Measurements from ENCODE around the gene A4GNT. TPM values are rescaled to one million over a fixed set of nuclear protein-coding genes. Genes with fewer than 3 reads are reported as not detected.

The A4GNT gene
- polyA plus RNA-seq, 1 donor from 2014 or later, result not detected

- no peak overlapping the region for H3K4me3 ChIP-seq (ENCODE audit: low read length)
- H3K27me3 ChIP-seq (ENCODE audit: insufficient read depth, low read depth, low read length), result no peaks in the 10 kb centered on the region
- H3K9me2 ChIP-seq (ENCODE audit: insufficient read depth, low read length), result no peaks in the 10 kb centered on the region
- no peaks in the 10 kb centered on the region for H3K79me2 ChIP-seq (replicated peaks; ENCODE audit: insufficient read depth, low read length)
- TF ChIP-seq POLR2AphosphoS5 (IDR thresholded peaks at IDR 0.05) (no peak), REST (IDR thresholded peaks at IDR 0.05; ENCODE audit: borderline replicate concordance) (no peak), RAD21 (conservative IDR thresholded peaks at IDR 0.05) (no peak), CTCF (IDR thresholded peaks at IDR 0.05; ENCODE audit: poor library complexity, severe bottlenecking) (no peak), EZH2 (IDR thresholded peaks at IDR 0.05; ENCODE audit: borderline replicate concordance, insufficient read depth, low read length, poor library complexity, severe bottlenecking) (no peak), EP300 (conservative IDR thresholded peaks at IDR 0.05; ENCODE audit: poor library complexity, severe bottlenecking) (no peak), TAF1 (IDR thresholded peaks at IDR 0.05; ENCODE audit: low read depth) (no peak), SMC3 (conservative IDR thresholded peaks at IDR 0.05; ENCODE audit: poor library complexity) (no peak), MXI1 (conservative IDR thresholded peaks at IDR 0.05; ENCODE audit: poor library complexity, severe bottlenecking) (no peak)
- no peaks in the 10 kb centered on the region for H3K9me3 ChIP-seq (ENCODE audit: low read length)
- H3K4me2 ChIP-seq (ENCODE audit: low read length), result no peak overlapping the region
- no peaks in the 10 kb centered on the region for H3F3A ChIP-seq (ENCODE audit: insufficient read depth, low read length, poor library complexity, severe bottlenecking)
- H3K36me3 ChIP-seq (ENCODE audit: insufficient read depth, low read length), result no peaks in the 10 kb centered on the region
- no peak overlapping the region for H3K9ac ChIP-seq (ENCODE audit: low read length)
- H2AFZ ChIP-seq (ENCODE audit: low read depth, low read length), result no peak overlapping the region
- no peaks in the 10 kb centered on the region for H4K20me1 ChIP-seq (ENCODE audit: insufficient read depth)
- no peak overlapping the region for H3K27ac ChIP-seq (ENCODE audit: low read length)
Measured at GRCh38 chr3:138157743-138158142, 25.6 kb upstream of the A4GNT start.

GRCh38 chr3:138154534-138154933, 22.3 kb upstream of the A4GNT start:
- Histone ChIP-seq H3K27ac (ENCODE audit: low read length) (no peak overlapping the region), H3K9me3 (ENCODE audit: low read length) (no peaks in the 10 kb centered on the region), H3K9me2 (ENCODE audit: insufficient read depth, low read length) (no peaks in the 10 kb centered on the region), H2AFZ (ENCODE audit: low read depth, low read length) (no peak overlapping the region), H3K4me2 (ENCODE audit: low read length) (no peak overlapping the region), H3K36me3 (ENCODE audit: insufficient read depth, low read length) (no peaks in the 10 kb centered on the region), H3F3A (ENCODE audit: insufficient read depth, low read length, poor library complexity, severe bottlenecking) (no peaks in the 10 kb centered on the region), H3K79me2 (replicated peaks; ENCODE audit: insufficient read depth, low read length) (no peaks in the 10 kb centered on the region), H3K4me3 (ENCODE audit: low read length) (no peak overlapping the region), H4K20me1 (ENCODE audit: insufficient read depth) (no peaks in the 10 kb centered on the region), H3K9ac (ENCODE audit: low read length) (no peak overlapping the region), H3K27me3 (ENCODE audit: insufficient read depth, low read depth, low read length) (no peaks in the 10 kb centered on the region)
- TF ChIP-seq MXI1 (conservative IDR thresholded peaks at IDR 0.05; ENCODE audit: poor library complexity, severe bottlenecking), result no peak
- no peak for TF ChIP-seq TAF1 (IDR thresholded peaks at IDR 0.05; ENCODE audit: low read depth)
- no peak for TF ChIP-seq EP300 (conservative IDR thresholded peaks at IDR 0.05; ENCODE audit: poor library complexity, severe bottlenecking)
- no peak for TF ChIP-seq REST (IDR thresholded peaks at IDR 0.05; ENCODE audit: borderline replicate concordance)
- no peak for TF ChIP-seq CTCF (IDR thresholded peaks at IDR 0.05; ENCODE audit: poor library complexity, severe bottlenecking)
- TF ChIP-seq POLR2AphosphoS5 (IDR thresholded peaks at IDR 0.05), result no peak
- TF ChIP-seq SMC3 (conservative IDR thresholded peaks at IDR 0.05; ENCODE audit: poor library complexity), result no peak
- TF ChIP-seq EZH2 (IDR thresholded peaks at IDR 0.05; ENCODE audit: borderline replicate concordance, insufficient read depth, low read length, poor library complexity, severe bottlenecking), result no peak
- TF ChIP-seq RAD21 (conservative IDR thresholded peaks at IDR 0.05), result no peak

Data from neural cell (in vitro differentiated cells).